Measurements from ENCODE around the gene PGGT1B.

The PGGT1B gene

DNA sequence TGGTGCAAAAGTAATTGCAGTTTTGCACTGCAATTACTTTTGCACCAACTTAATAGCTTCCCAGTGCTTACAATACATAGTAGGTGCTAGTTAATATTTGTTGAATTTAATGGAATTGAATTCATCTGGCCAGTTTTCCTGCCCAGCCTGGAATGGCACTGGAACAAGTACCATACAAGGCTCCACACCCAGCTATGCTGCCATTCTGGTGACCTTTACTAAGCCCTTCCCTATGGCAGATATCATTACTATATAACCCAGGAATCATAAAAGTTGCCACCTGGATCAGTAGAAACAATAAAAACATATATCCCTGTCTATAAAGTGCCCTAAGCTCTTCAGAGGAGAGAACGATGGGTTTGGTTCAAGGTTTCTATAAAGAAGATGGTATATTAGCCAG, 70.6 kb downstream of the PGGT1B start:
- H3K27me3 Mint-ChIP-seq, result peaks cover 13% of the 10 kb centered on the region
- H3K36me3 Mint-ChIP-seq (ENCODE audit: insufficient read depth), result peaks cover 2% of the 10 kb centered on the region
- no peak overlapping the region for H3K4me3 Mint-ChIP-seq
- no peaks in the 10 kb centered on the region for H3K4me1 Mint-ChIP-seq
- no peak for ATAC-seq (replicated peaks; ENCODE audit: extremely low read depth, poor library complexity, severe bottlenecking)
- no peaks in the 10 kb centered on the region for H3K9me3 Mint-ChIP-seq
- no peak for DNase-seq (ENCODE audit: low spot score in 2 of 2)
- no peak overlapping the region for H3K27ac Mint-ChIP-seq (ENCODE audit: low read depth)

DNA sequence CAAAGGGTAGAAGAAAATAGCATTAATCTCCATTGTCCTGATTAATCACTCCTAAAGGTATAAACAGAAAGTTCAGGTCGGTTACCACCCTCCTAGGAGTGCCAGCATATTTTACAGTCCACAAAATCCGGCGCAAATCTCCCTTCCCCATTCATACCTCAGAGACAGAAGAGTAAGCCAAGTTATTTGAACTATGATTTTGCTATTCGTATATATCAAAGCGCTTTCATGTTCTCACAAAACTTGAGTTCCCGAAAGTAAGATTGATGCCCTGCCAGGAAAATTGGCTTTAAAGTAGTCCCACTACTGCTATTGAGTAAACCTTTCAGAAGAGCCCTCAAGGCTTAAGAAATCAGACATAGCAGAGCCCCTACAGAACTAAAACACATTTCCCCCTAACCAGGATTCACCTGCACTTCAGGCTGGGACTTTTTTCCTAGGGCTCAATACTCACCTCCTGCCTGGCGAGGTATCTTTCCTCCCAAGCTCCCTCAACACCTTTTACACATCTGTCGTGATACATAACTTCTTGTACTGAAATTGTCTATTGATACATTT, 71.1 kb downstream of the PGGT1B start:
- H3K4me3 Mint-ChIP-seq, result no peak overlapping the region
- H3K27me3 Mint-ChIP-seq, result peaks cover 13% of the 10 kb centered on the region
- H3K36me3 Mint-ChIP-seq (ENCODE audit: insufficient read depth), result peaks cover 2% of the 10 kb centered on the region
- no peaks in the 10 kb centered on the region for H3K9me3 Mint-ChIP-seq
- DNase-seq (ENCODE audit: low spot score in 2 of 2) (no peak), ATAC-seq (replicated peaks; ENCODE audit: extremely low read depth, poor library complexity, severe bottlenecking) (no peak)
- H3K4me1 Mint-ChIP-seq, result no peaks in the 10 kb centered on the region
- no peak overlapping the region for H3K27ac Mint-ChIP-seq (ENCODE audit: low read depth)

DNA sequence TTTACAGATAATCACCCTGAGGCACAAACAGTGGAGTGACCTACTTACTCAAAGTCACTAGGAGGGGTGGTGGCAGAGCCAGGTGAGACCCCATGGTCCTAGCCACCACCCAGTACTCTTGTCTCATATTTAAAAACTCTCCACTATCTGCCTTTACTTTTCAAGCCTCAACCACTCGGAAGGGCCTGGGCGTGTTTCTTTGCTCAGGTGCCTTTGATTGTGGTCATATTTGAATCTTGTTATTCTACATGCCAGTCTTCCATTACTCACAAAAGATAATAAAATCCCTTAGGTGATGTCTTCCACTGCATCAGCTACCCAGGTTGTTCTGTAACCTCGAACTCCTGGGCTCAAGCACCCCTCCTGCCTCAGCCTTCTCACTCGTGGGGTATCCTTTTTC, 72.3 kb downstream of the PGGT1B start:
- no peaks in the 10 kb centered on the region for H3K9me3 Mint-ChIP-seq
- no peak for ATAC-seq (replicated peaks; ENCODE audit: extremely low read depth, poor library complexity, severe bottlenecking)
- H3K4me1 Mint-ChIP-seq, result no peaks in the 10 kb centered on the region
- H3K27ac Mint-ChIP-seq (ENCODE audit: low read depth), result no peak overlapping the region
- peaks cover 2% of the 10 kb centered on the region for H3K36me3 Mint-ChIP-seq (ENCODE audit: insufficient read depth)
- H3K4me3 Mint-ChIP-seq, result no peak overlapping the region
- H3K27me3 Mint-ChIP-seq, result peaks cover 13% of the 10 kb centered on the region
- no peak for DNase-seq (ENCODE audit: low spot score in 2 of 2)

DNA sequence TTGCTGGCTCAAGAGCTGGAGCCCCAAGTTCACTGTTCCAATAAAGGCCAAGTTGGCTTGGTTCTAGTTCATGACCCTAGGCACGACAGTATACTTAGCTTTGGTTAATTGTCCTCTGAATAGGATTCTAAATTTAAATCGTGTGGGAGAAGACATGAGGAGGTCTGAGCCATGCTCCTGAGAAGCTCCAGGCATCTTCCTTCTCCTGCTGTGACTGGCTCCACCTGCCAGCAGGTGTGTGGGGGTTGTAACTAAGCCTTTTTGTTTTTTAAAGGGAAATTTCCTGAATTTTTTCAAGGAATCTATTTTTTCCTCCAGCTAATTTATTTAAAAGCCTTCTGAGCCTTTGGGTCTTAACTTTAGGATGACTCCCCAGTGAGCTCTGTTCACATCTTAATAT, 72.8 kb downstream of the PGGT1B start:
- Mint-ChIP-seq H3K9me3 (no peaks in the 10 kb centered on the region), H3K36me3 (ENCODE audit: insufficient read depth) (peaks cover 2% of the 10 kb centered on the region), H3K27ac (ENCODE audit: low read depth) (no peak overlapping the region), H3K4me3 (no peak overlapping the region), H3K4me1 (no peaks in the 10 kb centered on the region), H3K27me3 (peaks cover 14% of the 10 kb centered on the region)
- DNase-seq (ENCODE audit: low spot score in 2 of 2) (no peak), ATAC-seq (replicated peaks; ENCODE audit: extremely low read depth, poor library complexity, severe bottlenecking) (no peak)

DNA sequence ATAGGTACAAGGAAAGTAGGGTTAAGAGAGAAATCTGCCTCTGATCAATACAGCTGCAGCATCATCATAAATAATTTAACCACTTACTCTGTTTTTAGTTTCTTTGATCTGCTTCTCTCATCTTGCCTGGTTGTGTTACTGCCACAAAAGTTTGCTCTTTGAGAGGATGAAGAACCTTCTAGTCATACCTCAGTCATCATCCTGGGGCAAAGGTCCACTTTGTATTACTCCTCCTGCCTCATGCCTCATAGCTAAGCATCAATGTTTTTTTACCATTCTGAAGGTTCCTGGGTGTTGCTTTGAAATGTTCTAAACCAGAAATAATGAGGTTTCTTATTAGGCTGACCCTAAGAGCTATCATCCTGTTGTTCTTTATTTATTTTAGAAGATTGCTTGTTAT, 75.9 kb downstream of the PGGT1B start:
- Mint-ChIP-seq H3K9me3 (no peaks in the 10 kb centered on the region), H3K4me1 (no peaks in the 10 kb centered on the region), H3K27ac (ENCODE audit: low read depth) (no peak overlapping the region), H3K4me3 (no peak overlapping the region), H3K36me3 (ENCODE audit: insufficient read depth) (no peaks in the 10 kb centered on the region), H3K27me3 (peaks cover 35% of the 10 kb centered on the region)
- DNase-seq (ENCODE audit: low spot score in 2 of 2), result no peak
- no peak for ATAC-seq (replicated peaks; ENCODE audit: extremely low read depth, poor library complexity, severe bottlenecking)

DNA sequence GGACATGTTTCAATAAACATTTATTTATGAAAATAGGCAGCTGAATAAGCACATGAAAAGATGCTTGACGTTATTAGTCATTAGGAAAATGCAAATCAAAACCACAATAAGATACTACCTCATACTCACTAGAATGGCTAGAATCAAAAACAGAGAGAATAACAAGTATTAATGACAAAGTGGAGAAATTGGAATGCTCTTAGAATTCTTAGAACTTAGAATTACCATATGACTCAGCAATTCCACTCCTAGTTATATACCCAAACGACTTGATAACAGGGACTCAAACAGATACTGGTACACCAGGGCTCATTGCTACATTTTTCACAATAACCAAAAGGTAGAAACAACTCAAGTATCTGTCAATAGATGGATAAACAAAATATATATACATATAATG, 77.9 kb downstream of the PGGT1B start:
- Mint-ChIP-seq H3K27ac (ENCODE audit: low read depth) (no peak overlapping the region), H3K27me3 (peaks cover 43% of the 10 kb centered on the region), H3K4me1 (peaks cover 8% of the 10 kb centered on the region), H3K9me3 (no peaks in the 10 kb centered on the region), H3K36me3 (ENCODE audit: insufficient read depth) (peaks cover 1% of the 10 kb centered on the region), H3K4me3 (no peak overlapping the region)
- ATAC-seq (replicated peaks; ENCODE audit: extremely low read depth, poor library complexity, severe bottlenecking), result no peak
- DNase-seq (ENCODE audit: low spot score in 2 of 2), result no peak

DNA sequence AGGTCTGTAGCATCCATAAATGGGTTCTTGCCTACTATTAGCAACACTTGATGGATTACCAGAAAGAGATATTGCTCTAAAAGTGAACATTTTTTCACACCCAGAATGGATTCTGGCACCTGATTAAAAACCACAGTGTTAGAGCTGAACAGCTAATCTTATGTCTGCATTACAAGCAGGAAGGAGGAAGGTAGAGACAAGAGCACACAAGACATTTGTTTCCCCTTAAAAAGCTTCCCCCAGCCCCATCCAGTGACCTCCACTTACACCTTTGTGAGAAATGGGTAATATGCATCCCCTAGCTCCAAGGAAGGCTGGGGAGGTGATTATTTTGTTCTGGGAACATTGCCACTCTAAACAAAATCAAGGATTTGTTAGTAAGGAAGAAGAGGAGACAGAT, 80.9 kb downstream of the PGGT1B start:
- H3K4me1 Mint-ChIP-seq, result peaks cover 11% of the 10 kb centered on the region
- no peak overlapping the region for H3K4me3 Mint-ChIP-seq
- DNase-seq (ENCODE audit: low spot score in 2 of 2) (no peak), ATAC-seq (replicated peaks; ENCODE audit: extremely low read depth, poor library complexity, severe bottlenecking) (no peak)
- no peak overlapping the region for H3K27ac Mint-ChIP-seq (ENCODE audit: low read depth)
- no peaks in the 10 kb centered on the region for H3K9me3 Mint-ChIP-seq
- peaks cover 3% of the 10 kb centered on the region for H3K36me3 Mint-ChIP-seq (ENCODE audit: insufficient read depth)
- H3K27me3 Mint-ChIP-seq, result peaks cover 73% of the 10 kb centered on the region

DNA sequence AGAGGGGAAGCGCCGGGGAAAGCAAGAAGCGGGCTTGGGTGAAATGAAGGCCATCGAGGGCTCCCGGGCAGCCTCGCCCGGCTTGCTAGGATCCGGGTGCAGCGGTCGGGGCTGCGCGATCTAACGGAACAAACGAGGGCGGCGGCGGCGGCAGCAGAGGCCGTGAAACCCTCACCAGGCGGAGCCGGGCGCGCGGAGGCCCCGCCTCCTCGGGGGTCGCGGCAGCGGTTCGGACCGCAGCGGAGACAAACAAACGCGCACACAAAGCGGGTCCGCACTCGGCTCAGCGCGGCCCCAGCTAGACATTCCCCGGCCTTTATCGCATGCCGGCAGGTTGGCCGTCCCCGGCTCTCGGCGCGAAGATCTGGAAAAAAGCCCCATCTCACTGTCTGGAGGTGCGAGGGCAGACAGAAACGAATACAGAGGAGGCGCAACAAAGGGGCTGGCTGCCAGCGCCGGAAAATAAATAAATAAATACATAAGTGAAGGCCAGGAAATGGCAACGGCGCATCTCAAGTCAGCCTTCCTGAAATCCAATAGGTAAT, 82.4 kb downstream of the PGGT1B start:
- peaks cover 11% of the 10 kb centered on the region for H3K4me1 Mint-ChIP-seq
- peak; percentile 47 for ATAC-seq (replicated peaks; ENCODE audit: extremely low read depth, poor library complexity, severe bottlenecking)
- H3K27ac Mint-ChIP-seq (ENCODE audit: low read depth), result no peak overlapping the region
- peaks cover 84% of the 10 kb centered on the region for H3K27me3 Mint-ChIP-seq
- DNase-seq (ENCODE audit: low spot score in 2 of 2), result no peak
- H3K9me3 Mint-ChIP-seq, result no peaks in the 10 kb centered on the region
- peaks cover 3% of the 10 kb centered on the region for H3K36me3 Mint-ChIP-seq (ENCODE audit: insufficient read depth)
- H3K4me3 Mint-ChIP-seq, result peak overlapping the region; percentile 85

DNA sequence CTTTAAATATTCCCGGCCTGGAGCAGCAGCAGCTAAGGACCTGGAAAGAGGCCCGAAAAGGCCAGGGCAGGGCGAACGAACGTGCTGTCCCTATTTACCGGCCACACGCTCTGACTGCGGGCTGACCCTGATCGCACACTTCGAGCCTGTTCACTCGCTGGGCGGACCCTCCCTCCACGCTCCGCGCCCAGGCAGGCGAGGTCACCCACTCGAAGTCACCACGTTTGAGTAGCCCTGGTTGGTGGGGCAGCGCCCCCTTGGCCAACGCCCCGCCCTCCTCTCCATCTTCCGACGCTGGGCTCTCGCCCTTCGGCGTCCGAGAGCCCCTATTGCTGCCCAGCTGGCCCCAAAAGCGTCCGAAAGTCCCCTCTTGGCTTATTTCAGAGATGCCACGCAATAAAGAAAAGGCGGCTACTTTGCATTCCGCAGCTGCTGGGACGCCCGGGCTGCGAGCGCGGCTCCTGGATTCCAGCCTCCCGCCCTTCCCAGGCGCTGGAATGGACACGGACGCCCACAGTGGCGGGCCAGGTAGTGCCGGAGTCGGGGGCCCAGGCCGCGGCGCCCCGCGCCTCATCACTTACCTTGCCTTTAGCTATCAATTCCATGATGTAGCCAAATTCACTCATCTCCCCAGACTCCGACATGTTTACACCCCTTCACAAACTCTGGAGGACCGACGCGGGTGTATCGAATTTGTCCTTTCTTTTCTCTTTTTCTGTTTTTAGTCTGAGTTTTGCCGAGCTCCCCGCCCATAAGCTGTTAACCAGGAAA, 83.1 kb downstream of the PGGT1B start:
- no peak overlapping the region for H3K27ac Mint-ChIP-seq (ENCODE audit: low read depth)
- H3K4me3 Mint-ChIP-seq, result peak overlapping the region; percentile 85
- DNase-seq (ENCODE audit: low spot score in 2 of 2), result no peak

DNA sequence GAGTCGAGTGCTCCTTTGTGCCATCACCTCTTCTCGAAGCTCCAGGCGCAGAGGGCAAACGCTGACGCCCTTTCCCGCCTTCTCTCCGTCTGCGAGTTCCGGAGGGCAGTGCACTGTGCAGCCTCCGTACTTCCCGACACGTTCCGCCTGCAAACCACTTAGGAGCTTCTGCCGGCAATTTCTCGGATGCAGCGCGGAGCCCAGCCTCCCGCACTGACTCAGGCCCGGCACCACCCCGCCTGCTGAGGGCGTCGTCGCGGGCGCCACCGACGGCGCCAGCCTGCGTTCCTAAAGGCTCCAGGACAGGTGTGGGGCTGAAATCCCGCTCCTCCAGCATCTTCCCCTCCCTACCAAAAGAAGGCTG, 83.7 kb downstream of the PGGT1B start:
- H3K4me1 Mint-ChIP-seq, result peaks cover 11% of the 10 kb centered on the region
- H3K36me3 Mint-ChIP-seq (ENCODE audit: insufficient read depth), result peaks cover 3% of the 10 kb centered on the region
- no peak for ATAC-seq (replicated peaks; ENCODE audit: extremely low read depth, poor library complexity, severe bottlenecking)
- H3K9me3 Mint-ChIP-seq, result no peaks in the 10 kb centered on the region
- H3K27me3 Mint-ChIP-seq, result peaks cover 85% of the 10 kb centered on the region
- no peak overlapping the region for H3K27ac Mint-ChIP-seq (ENCODE audit: low read depth)
- H3K4me3 Mint-ChIP-seq, result no peak overlapping the region
- DNase-seq (ENCODE audit: low spot score in 2 of 2), result no peak

More for the DNA sequence above, 83.1 kb downstream of the PGGT1B start:
- Mint-ChIP-seq H3K4me1 (peaks cover 11% of the 10 kb centered on the region), H3K9me3 (no peaks in the 10 kb centered on the region), H3K36me3 (ENCODE audit: insufficient read depth) (peaks cover 3% of the 10 kb centered on the region), H3K27me3 (peaks cover 85% of the 10 kb centered on the region)
- ATAC-seq (replicated peaks; ENCODE audit: extremely low read depth, poor library complexity, severe bottlenecking), result peak; percentile 33

DNA sequence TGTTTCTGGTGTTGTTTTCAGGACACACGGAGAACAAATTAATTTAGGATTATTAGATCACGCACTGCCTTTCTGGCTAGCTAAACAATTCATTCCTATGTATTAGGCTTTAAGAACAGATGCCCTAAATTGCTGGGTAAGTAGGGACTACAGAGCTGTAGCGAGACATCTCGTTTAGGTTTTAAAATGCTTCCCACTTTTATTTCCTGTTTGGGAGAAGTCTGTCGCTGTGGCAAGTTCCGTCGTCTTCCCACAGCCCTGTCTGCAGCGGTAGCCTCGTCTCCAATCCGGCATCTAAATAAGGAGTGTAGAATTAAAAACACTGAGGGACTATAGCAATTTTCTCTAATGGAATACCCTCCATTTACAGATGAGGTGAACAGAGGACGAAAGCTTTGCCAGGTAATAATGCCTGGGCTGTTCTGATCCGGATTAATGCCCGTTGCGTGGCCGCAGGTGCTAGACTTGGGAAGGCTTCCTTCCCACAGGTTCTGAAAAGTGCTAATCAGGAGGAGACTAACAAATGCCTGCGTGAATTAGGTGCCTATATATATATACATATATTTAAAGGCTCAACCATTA, 91.7 kb downstream of the PGGT1B start:
- ATAC-seq (replicated peaks; ENCODE audit: extremely low read depth, poor library complexity, severe bottlenecking), result no peak
- no peak for DNase-seq (ENCODE audit: low spot score in 2 of 2)
- H3K9me3 Mint-ChIP-seq, result peaks cover 6% of the 10 kb centered on the region
- H3K27me3 Mint-ChIP-seq, result peaks cover 73% of the 10 kb centered on the region
- H3K4me3 Mint-ChIP-seq, result peak overlapping the region; percentile 82
- H3K4me1 Mint-ChIP-seq, result peaks cover 10% of the 10 kb centered on the region
- peak overlapping the region; percentile 78 for H3K27ac Mint-ChIP-seq (ENCODE audit: low read depth)
- peaks cover 7% of the 10 kb centered on the region for H3K36me3 Mint-ChIP-seq (ENCODE audit: insufficient read depth)

DNA sequence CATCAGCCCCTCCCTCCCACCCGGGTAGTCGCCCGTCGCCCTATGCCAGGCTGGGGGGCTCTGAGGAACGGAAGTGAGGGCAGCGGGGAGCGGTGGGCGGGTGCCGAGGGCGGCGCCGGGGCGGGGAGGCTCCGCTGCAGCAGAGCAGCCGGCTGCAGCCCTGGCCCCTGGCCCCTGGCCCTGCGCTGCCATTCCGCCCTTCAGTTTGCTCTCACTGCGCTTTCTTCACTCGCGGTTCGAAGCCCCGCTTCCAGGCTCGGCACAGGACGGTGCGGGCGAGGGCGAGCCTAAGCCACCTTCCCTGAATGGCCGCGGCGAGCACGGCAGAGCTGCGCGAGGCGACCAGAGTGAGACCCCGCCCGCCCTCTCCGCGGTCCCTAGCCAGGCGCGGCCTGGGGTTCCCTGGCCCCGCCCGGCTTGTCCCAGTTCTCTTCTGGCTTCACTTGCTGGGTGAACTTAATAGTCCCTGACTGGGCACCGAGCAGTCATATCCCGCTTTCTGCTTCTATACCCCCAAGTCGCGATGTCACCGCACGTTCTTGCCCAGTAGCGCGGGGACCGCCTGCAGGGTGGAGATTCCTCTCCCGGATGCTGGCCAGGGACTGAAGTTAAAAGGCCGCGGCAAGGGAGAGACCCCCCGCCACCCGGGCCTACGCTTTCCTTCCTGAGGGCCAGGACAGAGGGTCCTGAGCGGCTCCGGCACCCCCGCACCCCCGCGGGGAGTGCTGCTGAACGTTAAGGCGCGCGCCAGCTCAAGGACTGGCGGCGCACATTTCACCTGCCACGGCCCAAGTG, 92.3 kb downstream of the PGGT1B start:
- H3K36me3 Mint-ChIP-seq (ENCODE audit: insufficient read depth), result peaks cover 7% of the 10 kb centered on the region
- H3K27me3 Mint-ChIP-seq, result peaks cover 70% of the 10 kb centered on the region
- peak overlapping the region; percentile 78 for H3K27ac Mint-ChIP-seq (ENCODE audit: low read depth)
- DNase-seq (ENCODE audit: low spot score in 2 of 2), result no peak
- peaks cover 6% of the 10 kb centered on the region for H3K9me3 Mint-ChIP-seq
- peak; percentile 8 for ATAC-seq (replicated peaks; ENCODE audit: extremely low read depth, poor library complexity, severe bottlenecking)
- peaks cover 10% of the 10 kb centered on the region for H3K4me1 Mint-ChIP-seq
- H3K4me3 Mint-ChIP-seq, result peak overlapping the region; percentile 82

Measured in central memory CD8-positive, alpha-beta T cell (primary cell).